HL-60/S4 treated with retinoic acid at 250 ng/mL for 4 days and 3 days (cell line): ENCODE results near the gene NMD3.

Source experiments
- in situ Hi-C: fragments of 300-500 bp; cut with MboI; formaldehyde crosslinking; loops from 2 replicates; pipeline ENCODE4 v1.7.0; 2022; ENCODE audit warnings: low sequenced_read_pairs

NMD3 gene

DNA sequence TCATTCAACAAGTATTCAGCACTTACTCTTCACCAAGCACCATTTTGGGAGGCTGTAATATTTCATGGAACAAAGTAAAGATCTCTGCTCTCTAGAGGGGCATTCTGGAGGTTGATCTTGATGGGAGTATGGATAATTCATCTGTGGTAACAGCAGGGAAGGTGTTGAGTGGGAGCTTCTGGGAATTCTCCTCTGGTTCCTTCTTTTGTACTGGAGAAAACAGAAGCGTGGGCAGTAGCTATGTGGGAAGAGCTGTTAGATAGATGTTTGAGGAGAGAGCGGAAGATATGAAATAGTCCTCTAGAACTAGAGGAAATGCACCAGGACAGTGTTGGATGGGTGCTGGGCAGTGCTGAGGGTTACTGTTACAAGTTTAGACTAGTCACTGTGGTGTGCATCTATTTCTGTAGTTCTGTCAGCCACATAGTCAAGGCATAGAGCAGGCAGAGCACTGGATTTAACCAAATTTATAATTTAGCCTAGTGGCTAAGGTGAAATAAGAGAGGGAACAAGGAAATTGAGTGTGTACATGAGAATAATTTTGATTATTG is 9.6 kb downstream of the NMD3 start:
- in situ Hi-C loops = no loop called here

GRCh38 chr3:161231861-161232260 is 10.8 kb downstream of the NMD3 start:
- in situ Hi-C loops = no loop called here

GRCh38 chr3:161233557-161233956 is 12.4 kb downstream of the NMD3 start:
- in situ Hi-C loops = no loop called here

GRCh38 chr3:161236240-161236639 is 15.1 kb downstream of the NMD3 start:
- in situ Hi-C loops = no loop called here

DNA sequence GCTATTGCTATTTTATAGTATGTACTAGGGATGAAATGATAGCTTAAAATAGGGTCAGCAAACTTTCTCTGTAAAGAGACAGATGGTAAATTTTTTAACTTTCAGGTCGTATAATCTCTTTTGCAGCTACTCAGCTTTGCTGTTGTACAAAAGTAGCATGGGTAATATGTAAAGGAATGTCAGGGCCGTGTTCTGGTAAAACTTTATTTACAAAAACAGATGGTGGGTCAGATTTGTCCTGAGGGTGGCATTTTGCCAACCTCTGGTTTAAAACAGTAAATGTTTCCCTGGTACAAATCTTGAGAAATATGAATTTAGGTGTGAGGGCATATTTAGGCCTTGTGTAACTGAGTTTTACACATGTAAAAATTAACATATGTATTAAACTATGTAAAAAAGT is 18.6 kb downstream of the NMD3 start:
- in situ Hi-C loops = no loop called here

DNA sequence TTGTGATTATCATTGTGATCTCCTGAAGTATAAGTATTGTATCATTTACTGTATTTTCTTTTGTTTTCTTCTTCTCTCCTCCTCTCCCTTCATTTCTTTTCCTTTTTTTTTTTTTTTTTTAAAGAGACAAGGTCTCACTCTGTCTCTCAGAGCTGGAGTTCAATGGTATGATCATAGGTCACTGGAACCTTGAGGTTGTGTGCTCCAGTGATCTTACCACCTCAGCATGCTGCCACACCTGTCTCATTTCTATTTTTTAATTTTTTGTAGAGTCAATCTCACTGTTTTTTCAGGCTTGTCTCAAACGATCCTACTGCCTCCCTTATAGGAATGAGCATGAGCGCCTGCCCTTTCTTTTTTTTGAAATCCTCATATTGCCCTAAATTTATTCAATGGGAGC is 23.4 kb downstream of the NMD3 start:
- in situ Hi-C loops = no loop called here

- in situ Hi-C loops = no loop called here
Observed at GRCh38 chr3:161247049-161247448, 25.9 kb downstream of the NMD3 start.

GRCh38 chr3:161250116-161250515 is 29.0 kb downstream of the NMD3 start:
- in situ Hi-C loops = no loop called here

DNA sequence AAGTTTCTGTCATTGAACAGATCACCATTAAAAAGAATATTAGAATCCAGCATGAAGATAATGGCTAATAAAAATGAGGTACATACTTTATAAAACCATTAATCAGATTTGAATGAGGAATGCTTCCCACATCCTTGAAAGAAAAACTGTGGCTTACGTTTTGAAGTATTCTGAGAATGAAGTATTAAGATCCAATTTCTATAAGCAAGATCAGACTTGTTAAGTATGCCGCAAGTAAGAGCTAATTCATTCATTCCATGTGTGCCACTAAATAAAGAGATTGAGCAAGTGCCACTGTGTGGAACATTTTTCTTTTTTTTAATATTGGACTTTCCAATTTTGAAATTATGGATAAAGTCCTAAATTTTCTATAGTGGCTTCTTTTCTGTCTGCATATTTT is 30.6 kb downstream of the NMD3 start:
- in situ Hi-C loops = no loop called here

DNA sequence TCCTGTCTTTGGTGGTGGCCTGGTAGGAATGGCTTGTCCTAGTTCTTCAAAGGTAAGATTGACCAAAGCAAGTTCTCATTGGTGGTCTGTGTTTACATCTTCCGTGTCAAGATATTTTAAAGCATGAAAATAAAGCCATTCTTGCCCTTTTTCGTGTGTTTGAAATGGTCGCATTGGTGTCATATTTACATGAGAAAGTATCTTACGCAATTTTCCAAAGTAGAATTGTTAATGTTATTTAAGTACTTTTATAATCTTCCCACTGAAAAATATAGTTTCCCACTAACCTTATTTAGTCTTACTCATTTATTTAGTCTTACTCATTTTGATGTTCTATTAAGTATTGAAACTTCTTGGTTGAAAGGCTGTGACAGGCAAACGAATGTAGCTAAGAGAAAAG is 31.0 kb downstream of the NMD3 start:
- in situ Hi-C loops = no loop called here

- in situ Hi-C loops = no loop called here
Observed at GRCh38 chr3:161253711-161254110, 32.6 kb downstream of the NMD3 start.

- in situ Hi-C loops = no loop called here
Observed at GRCh38 chr3:161254861-161255260, 33.8 kb downstream of the NMD3 start.

DNA sequence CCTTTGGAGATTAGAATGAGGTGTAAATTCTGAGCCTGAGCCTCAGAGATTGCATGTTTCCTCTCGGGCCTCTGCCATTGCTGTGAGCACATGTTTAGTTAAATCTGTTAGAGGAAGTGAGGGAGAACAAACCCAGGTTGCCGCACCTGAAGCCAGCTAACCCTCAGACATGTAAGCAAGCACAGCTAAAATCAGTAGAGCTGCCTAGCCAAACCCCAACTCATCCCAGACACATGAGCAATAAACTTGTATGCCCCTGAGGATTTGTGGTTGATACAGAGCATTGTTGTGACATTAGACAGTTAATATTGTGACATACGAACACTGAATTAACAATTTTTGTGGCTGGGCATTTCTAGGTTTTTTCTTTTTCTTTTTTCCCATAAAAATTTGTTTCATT is 41.9 kb downstream of the NMD3 start:
- in situ Hi-C loops = no loop called here

DNA sequence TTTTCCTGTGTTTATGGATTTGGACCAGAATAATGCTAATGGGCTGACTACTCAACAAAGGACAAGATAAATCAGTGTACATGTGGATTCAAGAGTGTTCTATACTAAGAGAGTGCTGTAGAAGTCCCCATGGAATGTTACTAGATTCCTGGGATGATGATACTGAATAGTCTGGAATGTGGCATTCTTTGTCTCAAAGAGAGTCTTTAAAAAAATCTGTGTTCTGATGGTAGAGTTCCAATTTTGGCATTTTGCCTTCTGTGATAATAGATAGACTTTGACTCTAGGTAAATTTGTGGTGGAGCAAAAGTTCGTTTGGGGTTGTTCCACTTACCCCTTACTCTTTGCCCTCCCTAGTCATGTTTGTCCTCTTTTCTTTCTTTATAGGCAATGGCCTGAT is 43.7 kb downstream of the NMD3 start:
- in situ Hi-C loops = no loop called here

- in situ Hi-C loops = no loop called here
Observed at GRCh38 chr3:161265916-161266571, 44.9 kb downstream of the NMD3 start.

- in situ Hi-C loops = no loop called here
Observed at GRCh38 chr3:161266731-161267150, 45.6 kb downstream of the NMD3 start.

GRCh38 chr3:161267646-161268045 is 46.5 kb downstream of the NMD3 start:
- in situ Hi-C loops = no loop called here

GRCh38 chr3:161268601-161269000 is 47.5 kb downstream of the NMD3 start:
- in situ Hi-C loops = no loop called here

GRCh38 chr3:161270991-161271390 is 49.9 kb downstream of the NMD3 start:
- in situ Hi-C loops = no loop called here

- in situ Hi-C loops = no loop called here
Observed at GRCh38 chr3:161271646-161272045, 50.5 kb downstream of the NMD3 start.

DNA sequence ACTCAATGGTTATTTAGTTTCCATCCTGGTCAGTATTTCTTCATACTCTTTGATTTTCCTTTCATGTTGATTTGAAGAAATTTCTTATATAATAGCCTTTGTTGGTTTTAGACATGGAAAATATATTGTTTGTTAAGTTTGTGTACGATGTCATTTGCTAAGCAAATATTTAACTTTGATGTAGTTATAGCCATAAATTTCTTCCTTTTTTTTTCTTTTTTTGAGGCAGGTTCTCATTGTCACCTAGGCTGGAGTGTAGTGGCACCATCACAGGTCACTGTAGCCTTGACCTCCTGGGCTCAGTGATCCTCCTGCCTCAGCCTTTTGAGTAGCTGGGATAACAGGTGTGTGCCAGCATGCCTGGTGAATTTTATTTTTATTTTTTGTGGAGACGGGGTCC is 51.4 kb downstream of the NMD3 start:
- in situ Hi-C loops = no loop called here

GRCh38 chr3:161273589-161274218 is 52.6 kb downstream of the NMD3 start:
- in situ Hi-C loops = no loop called here
